Natural killer cell (primary cell): Measurements from ENCODE around the gene PHPT1. TPM values are rescaled to one million over a fixed set of nuclear protein-coding genes. Genes with fewer than 3 reads are reported as not detected.

Source experiments
- ATAC-seq, 3 donors: fragments of 150-1000 bp in 2 of 3; fragments of 200-7000 bp in 1 of 3; cut with Tn5 transposase; 1 replicate in 1 of 3; 2 replicates in 2 of 3; pipeline ENCODE4 v1.10.0; 2021; ENCODE audit warnings: mild to moderate bottlenecking in 2 of 3, moderate library complexity in 2 of 3
- DNase-seq, 2 donors: peaks; one replicate each; pipeline versions ENCODE4 v3.0.0 to v3.0.0-alpha.2; 2013 to 2021; ENCODE audit warnings: mixed read lengths in 1 of 2
- H3K27ac ChIP-seq: one replicate; pipeline ENCODE4 v1.5.1; 2013; ENCODE audit warnings: mild to moderate bottlenecking, low read length
- H3K27me3 ChIP-seq: one replicate; pipeline ENCODE4 v1.6.1; 2013; ENCODE audit warnings: low read length; ENCODE audit not compliant: control insufficient read depth, insufficient read depth
- H3K36me3 ChIP-seq: one replicate; pipeline ENCODE4 v1.6.1; 2013; ENCODE audit warnings: low read length; ENCODE audit not compliant: control insufficient read depth, insufficient read depth
- H3K4me1 ChIP-seq: one replicate; pipeline ENCODE4 v1.6.1; 2013; ENCODE audit warnings: low read length; ENCODE audit not compliant: control insufficient read depth, insufficient read depth
- H3K4me3 ChIP-seq: one replicate; pipeline ENCODE4 v1.5.1; 2013; ENCODE audit warnings: low read length
- H3K9me3 ChIP-seq: one replicate; pipeline ENCODE4 v1.6.1; 2013; ENCODE audit warnings: low read length; ENCODE audit not compliant: control insufficient read depth, insufficient read depth
- H3K27ac Mint-ChIP-seq, 2 donors: one replicate each; pipeline ENCODE4 v1.8.0; 2022; ENCODE audit warnings: mild to moderate bottlenecking in 2 of 2, mixed read lengths in 2 of 2, moderate library complexity in 1 of 2
- H3K27me3 Mint-ChIP-seq, 2 donors: one replicate each; pipeline ENCODE4 v1.8.0; 2022; ENCODE audit warnings: low read depth in 2 of 2, mixed read lengths in 2 of 2
- H3K36me3 Mint-ChIP-seq: one replicate; pipeline ENCODE4 v1.8.0; 2022; ENCODE audit warnings: mixed read lengths
- H3K4me1 Mint-ChIP-seq, 2 donors: one replicate each; pipeline ENCODE4 v1.8.0; 2022; ENCODE audit warnings: mixed read lengths in 2 of 2
- H3K4me3 Mint-ChIP-seq: one replicate; pipeline ENCODE4 v1.8.0; 2022; ENCODE audit warnings: mild to moderate bottlenecking, moderate library complexity, mixed read lengths
- H3K9me3 Mint-ChIP-seq, 2 donors: one replicate each; pipeline ENCODE4 v1.8.0; 2022; ENCODE audit warnings: mixed read lengths in 2 of 2
- CTCF ChIP-seq: fragments of 200-600 bp; IDR thresholded peaks from one replicate; pipeline ENCODE4 v1.8.0; 2022; ENCODE audit warnings: antibody characterized with exemption
- WGBS: methylation state at CpG from one replicate; pipeline ENCODE4 v1.1.7; 2013; ENCODE audit warnings: missing lambda C conversion rate; ENCODE audit not compliant: insufficient coverage; 5-methylcytosine and 5-hydroxymethylcytosine counted together
- intact Hi-C: fragments of 100-400 bp; cut with micrococcal nuclease; formaldehyde crosslinking; loops from one replicate; pipeline ENCODE4 v1.14.2; 2022
- total RNA-seq, 4 donors: library from RNA; stranded (reverse); fragments of 120-200 nt in 1 of 4; gene quantifications; one replicate each; pipeline versions ENCODE4 v1.2.3 to v1.2.4, GENCODE V29; 2013 to 2022

The PHPT1 gene
- total RNA-seq, 3 donors from 2014 or later (not counting 1 experiment from before 2014, with no cell fraction given): 63.5 to 69.8 (median 67.7) TPM

GRCh38 chr9:136848393-136849037, 694 bp upstream of the PHPT1 start:
- peak overlapping the region; percentile 77 for H3K27ac ChIP-seq
- Mint-ChIP-seq H3K36me3 (no peaks in the 10 kb centered on the region), H3K4me1 (peaks cover 12 to 31% of the 10 kb centered on the region in 2 donors), H3K4me3 (peak overlapping the region; percentile 93), H3K27me3 (no peaks in the 10 kb centered on the region), H3K27ac (peak overlapping the region; percentile 88 to 97), H3K9me3 (no peaks in the 10 kb centered on the region)
- no peaks in the 10 kb centered on the region for H3K9me3 ChIP-seq
- ATAC-seq: peak in 2 of 3 donors; percentile 1 to 5
- DNase-seq: peak in 1 of 2 donors; percentile 61
- 1% methylated on average over 48 of the region's 53 CpGs for WGBS
- intact Hi-C loops: loop anchor here (1.0 to 10.0 kb wide), 3 partner anchors 38 to 314 kb away; partner anchors contain the start of genes CLIC3 and TRAF2
- TF ChIP-seq CTCF: no peak
- H3K4me1 ChIP-seq: peaks cover 44% of the 10 kb centered on the region
- peaks cover 3% of the 10 kb centered on the region for H3K27me3 ChIP-seq
- H3K4me3 ChIP-seq: peak overlapping the region; percentile 94
- H3K36me3 ChIP-seq: peaks cover 6% of the 10 kb centered on the region

- ATAC-seq (no peak), DNase-seq (no peak)
- TF ChIP-seq CTCF: no peak
- Mint-ChIP-seq H3K4me1 (peaks cover 8 to 27% of the 10 kb centered on the region in 2 donors), H3K4me3 (peak overlapping the region; percentile 79), H3K27ac (peak overlapping the region; percentile 88 to 97), H3K27me3 (no peaks in the 10 kb centered on the region), H3K9me3 (no peaks in the 10 kb centered on the region), H3K36me3 (no peaks in the 10 kb centered on the region)
- Histone ChIP-seq H3K27ac (peak overlapping the region; percentile 39), H3K27me3 (peaks cover 1% of the 10 kb centered on the region), H3K4me3 (peak overlapping the region; percentile 94), H3K4me1 (peaks cover 35% of the 10 kb centered on the region), H3K9me3 (no peaks in the 10 kb centered on the region), H3K36me3 (peaks cover 5% of the 10 kb centered on the region)
- 78% methylated on average over 43 of the region's 43 CpGs for WGBS
- intact Hi-C loops: loop anchor here (1.0 to 10.0 kb wide), 3 partner anchors 36 to 315 kb away; partner anchors contain the start of genes CLIC3 and TRAF2
These were observed 1.0 kb downstream of the PHPT1 start for GRCh38 chr9:136849960-136850865.

GRCh38 chr9:136850866-136851775, 1.9 kb downstream of the PHPT1 start:
- H3K27ac Mint-ChIP-seq: peak overlapping the region in 1 of 2 donors; percentile 88
- intact Hi-C loops: no loop called here
- 92% methylated on average over 23 of the region's 23 CpGs for WGBS

More at GRCh38 chr9:136850866-136851775, 1.9 kb downstream of the PHPT1 start:
- H3K27ac ChIP-seq: no peak overlapping the region
- Mint-ChIP-seq H3K36me3 (no peaks in the 10 kb centered on the region), H3K4me3 (peak overlapping the region; percentile 55), H3K9me3 (no peaks in the 10 kb centered on the region), H3K4me1 (peaks cover 8 to 27% of the 10 kb centered on the region in 2 donors), H3K27me3 (no peaks in the 10 kb centered on the region)
- H3K36me3 ChIP-seq: peaks cover 3% of the 10 kb centered on the region
- H3K4me3 ChIP-seq: no peak overlapping the region
- peaks cover 33% of the 10 kb centered on the region for H3K4me1 ChIP-seq
- DNase-seq (no peak), ATAC-seq (no peak)
- TF ChIP-seq CTCF: no peak
- no peaks in the 10 kb centered on the region for H3K27me3 ChIP-seq
- H3K9me3 ChIP-seq: no peaks in the 10 kb centered on the region
